Measurements from ENCODE around the gene KCTD14.
"Not testable (repeated sequence)": the region's sequence is repeated elsewhere in the genome, so short reads cannot be mapped to it uniquely, and the experiment has no call there.

Gene KCTD14

DNA sequence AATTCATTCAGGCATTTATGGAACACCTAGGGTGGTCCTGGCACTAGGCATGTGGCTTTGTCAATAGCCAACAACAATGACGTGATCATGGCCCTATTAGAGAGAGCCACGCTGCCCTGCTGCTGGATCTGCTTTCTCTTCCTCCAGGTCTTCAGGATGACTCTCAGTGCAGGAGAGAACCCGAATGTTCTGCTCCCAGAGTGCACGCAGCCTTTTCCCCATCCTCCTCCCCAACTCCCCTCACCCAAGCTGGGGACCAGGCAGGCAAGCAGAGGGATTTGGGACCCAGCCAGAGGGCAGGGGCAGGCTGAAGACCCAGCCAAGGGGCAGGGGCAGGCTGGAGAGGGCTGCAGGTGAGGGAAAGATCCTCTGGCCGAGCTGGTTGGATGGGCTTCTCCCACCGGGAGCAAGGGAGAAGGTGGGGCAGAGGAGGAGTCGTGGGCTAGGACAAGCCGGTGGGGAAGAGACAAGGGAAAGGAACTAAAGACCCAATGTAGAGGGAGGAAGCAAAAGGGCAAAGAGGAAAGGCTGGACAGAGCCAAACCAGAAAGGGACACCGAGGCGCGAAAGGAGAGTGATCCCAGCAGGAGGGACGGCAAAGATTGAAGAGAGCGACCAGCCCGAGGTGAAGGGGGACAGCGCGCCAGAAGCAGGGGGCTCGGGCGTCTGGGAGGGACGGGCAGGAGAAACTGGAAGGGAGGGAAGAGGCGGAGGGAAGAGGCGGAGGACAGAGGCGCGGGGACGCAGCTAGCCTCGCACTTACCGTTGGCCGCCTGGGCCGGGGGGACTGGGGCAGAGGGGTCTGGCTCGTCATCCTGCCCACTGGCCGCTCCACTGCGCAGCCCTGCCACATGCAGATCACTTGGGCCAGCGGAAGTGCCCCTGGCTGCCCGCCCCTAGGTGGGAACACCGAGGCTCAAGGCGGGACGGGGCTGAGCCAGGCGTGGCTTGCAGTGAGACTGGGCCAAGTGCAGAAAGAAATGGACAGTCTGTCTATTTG, at the start of gene KCTD14:
TSS of gene KCTD14 (minus strand) at position 880 of the 1,000 bp plus-strand sequence. CDS start at position 853, 27 bp downstream.
- DNase-seq = no peak

DNA sequence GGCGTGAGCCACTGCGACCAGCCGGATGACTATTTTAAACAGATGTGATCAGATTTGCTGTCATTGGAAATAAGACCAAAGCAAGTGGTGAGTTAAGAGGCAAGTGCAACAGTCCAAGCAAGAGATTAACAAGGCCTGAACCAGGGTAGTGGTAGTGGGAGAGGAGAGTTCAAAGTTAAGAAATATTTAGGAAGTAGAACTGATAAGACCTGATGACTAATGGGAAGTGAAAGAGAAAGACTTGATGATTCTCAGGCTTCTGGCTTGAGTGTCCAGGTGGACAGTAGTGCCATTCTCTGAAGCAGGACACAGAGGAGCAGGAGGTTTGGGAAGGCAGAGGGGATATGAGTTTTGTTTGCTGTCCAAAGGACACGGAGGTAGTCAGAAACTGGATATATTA, 49.4 kb upstream of the KCTD14 start:
- DNase-seq = no peak

DNA sequence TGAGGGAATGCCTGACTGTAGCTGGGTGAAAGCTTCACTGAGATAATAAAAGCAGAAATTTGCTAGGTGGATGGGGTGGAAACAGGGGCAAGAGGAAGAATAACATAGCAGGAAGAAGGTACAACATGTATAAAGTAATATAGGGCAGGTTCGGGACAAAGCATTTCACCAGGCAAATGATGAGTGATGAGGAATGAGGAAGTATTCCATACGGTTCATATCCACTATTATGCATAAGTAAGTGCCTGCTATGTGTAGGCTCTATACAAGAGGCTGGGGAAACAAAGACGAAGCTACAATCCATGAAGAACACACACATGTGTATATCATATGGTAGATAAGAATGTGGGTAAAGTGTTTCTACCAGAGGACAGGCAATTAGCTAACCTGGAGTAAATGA, 48.6 kb upstream of the KCTD14 start:
- DNase-seq = no peak

DNA sequence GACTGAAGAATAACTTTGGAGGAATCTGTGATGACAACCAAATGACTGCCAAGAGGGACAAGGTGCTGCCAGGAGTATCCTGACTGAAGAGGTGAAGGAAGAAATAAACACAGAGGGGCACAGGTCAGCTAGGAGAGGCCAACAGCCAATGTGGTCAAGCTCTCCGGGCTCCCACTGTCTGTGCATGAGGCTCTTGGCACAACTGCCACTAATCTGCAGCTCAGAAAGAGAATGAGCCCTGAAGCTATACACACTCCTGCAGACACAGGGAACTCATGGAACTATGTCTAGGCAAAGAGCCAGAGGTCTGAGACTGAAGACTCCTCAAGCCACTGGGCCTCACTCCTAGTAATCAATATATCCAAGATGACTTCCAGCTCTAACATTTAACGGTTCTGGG, 47.5 kb upstream of the KCTD14 start:
- DNase-seq = no peak

DNA sequence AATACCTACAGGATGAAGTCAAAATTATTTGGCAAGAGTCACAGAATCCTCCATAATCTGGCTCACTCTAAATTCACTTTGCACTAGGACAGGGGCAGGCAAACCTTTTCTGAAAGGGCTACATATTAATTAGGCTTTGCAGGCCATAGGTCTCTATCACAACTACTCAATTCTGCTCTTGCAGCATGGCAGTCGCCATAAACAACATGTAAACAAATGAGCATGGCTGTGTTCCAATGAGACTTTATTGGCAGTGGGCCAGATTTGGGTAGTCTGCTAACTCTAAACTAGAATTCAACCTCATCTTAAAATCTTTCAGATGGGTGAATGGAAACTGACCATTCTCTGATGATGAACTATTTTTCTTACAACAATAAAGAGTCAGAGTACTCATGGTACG, 46.4 kb upstream of the KCTD14 start:
- no peak for DNase-seq

GRCh38 chr11:78067704-78068103, 44.6 kb upstream of the KCTD14 start:
- DNase-seq = no peak

- DNase-seq = no peak
These were observed 43.4 kb upstream of the KCTD14 start for GRCh38 chr11:78066471-78066870.

GRCh38 chr11:78065203-78065602, 42.1 kb upstream of the KCTD14 start:
- no peak for DNase-seq

DNA sequence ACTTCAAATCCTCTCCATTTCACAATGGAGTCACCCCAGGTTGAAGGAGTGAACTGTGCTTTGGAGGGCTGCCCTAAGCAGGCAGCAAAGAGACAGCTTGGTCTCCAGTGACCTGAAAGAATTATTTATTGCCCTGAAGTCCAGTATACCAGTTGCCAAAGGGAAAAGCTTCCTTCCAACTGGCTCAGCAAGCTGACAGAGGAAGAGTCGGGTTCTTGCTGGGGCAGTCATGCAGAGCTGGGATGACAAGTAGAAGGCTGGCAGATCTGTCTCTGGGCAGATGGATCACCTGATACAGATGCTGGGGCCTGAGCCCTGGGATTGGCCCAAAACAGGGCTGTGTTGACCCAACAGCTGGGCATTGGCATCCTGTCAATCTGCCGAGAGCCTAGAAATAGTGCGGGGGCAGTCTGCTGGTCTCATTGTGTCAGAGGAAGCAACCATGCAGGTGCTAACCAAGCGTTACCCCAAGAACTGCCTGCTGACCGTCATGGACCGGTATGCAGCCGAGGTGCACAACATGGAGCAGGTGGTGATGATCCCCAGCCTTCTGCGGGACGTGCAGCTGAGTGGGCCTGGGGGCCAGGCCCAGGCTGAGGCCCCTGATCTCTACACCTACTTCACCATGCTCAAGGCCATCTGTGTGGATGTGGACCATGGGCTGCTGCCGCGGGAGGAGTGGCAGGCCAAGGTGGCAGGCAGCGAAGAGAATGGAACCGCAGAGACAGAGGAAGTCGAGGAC, 40.5 kb upstream of the KCTD14 start, which contains the start of gene THRSP:
TSS of gene THRSP (plus strand) at position 422 of the 742 bp plus-strand sequence. CDS start at position 443, 21 bp downstream.
- no peak for DNase-seq

- no peak for DNase-seq
These were observed 39.6 kb upstream of the KCTD14 start for GRCh38 chr11:78062671-78063070.

DNA sequence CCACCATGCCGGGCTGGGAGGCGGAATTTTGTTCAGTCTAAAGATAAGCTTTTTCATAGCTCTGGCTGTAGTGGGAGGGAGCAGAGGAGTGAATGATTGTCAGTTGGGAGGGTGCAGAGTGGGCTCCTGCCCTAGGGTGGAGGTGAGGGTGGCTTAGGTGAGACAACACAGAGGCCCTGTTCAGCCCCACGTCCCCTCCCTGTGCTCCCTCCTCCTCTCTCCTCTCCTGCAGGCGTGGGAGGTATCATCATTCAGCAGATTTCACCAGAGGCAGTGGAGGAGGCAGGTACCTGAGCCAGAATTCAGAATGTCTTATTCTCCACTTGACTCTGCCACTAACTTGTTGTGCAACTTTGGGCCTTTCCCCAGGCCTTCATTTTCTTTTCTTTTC, 38.8 kb upstream of the KCTD14 start:
- DNase-seq = no peak

DNA sequence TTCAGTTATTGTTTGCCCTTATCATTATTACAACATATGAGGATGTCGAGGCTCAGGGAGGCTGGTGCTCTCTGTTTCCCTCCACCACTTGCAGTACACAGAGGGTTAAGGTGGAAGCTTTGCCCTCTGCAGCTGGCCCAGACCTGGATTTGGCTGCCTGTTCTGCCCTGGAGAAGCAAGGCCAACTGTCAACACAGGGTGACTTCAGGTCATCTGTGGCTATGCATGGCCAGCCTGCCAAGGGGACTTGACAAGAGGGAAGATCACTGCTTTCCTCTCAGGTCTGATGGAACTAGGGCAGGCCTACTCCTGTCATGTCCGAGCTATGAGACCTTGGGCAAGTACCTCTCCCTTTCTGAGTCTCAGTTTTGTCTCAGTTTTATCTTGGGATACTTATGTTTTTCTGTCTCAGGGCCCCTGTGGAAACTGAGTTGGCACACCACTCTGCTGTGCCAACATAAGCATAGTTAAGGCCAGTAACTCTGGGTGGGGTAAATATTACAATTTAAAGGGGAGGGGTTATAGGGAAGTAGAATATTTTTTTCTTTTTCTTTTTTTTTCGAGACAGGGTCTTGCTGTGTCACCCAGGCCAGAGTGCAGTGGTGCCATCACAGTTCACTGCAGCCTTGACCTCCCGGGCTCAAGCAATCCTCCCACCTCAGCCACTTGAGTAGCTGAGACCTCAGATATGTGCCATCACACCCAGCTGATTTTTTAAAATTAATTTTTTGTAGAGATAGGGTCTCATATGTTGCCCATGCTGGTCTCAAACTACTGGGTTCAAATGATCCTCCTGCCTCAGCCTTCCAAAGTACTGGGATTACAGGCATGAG, 38.2 kb upstream of the KCTD14 start:
- no peak for DNase-seq

GRCh38 chr11:78060533-78060932, 37.5 kb upstream of the KCTD14 start:
- no peak for DNase-seq

DNA sequence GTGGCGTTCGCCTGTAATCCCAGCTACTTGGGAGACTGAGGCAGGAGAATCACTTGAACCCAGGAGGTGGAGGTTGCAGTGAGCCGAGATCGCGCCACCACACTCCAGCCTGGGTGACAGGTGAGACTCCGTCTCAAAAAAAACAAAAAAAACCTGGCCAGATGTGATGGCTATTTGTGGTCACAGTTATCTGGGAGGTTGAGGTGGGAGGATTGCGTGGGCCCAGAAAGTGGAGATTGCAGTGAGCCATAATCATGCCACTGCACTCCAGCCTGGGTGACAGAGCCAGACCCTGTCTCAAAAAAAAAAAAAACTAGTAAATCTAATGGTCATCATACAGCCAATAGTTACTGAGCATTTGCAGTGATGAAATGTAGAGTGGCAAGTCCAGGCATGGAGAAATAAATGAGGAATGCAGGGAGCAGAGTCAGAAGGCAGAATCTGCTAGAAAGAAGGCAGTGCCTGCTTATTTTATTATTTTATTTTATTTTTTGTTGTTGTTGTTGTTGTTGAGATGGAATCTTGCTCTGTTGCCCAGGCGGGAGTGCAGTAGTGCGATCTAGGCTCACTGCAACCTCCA, 36.8 kb upstream of the KCTD14 start:
- not testable (repeated sequence) for DNase-seq

- no peak for DNase-seq
These were observed 34.5 kb upstream of the KCTD14 start for GRCh38 chr11:78057462-78058055.

DNA sequence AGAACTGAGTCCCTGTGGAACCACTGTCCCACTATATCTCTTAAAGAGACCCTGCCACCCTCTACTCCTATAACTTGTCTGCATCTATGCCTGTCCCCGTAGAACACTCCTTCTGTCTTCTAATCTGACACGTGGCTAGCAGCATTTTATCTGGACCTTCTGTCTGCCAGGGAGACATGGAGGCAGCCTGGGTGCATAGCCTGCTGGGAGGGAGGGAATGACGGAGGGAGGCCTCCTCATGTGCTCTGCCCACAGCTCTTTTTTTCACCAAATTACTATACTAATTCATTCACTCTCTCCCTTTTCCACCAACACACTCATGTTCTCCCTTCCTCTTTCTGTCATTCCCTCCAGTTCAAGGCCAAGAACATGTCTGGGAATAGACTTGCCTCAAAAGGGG, 33.0 kb upstream of the KCTD14 start:
- no peak for DNase-seq

- no peak for DNase-seq
These were observed 31.9 kb upstream of the KCTD14 start for GRCh38 chr11:78054971-78055370.

- no peak for DNase-seq
These were observed 28.1 kb upstream of the KCTD14 start for GRCh38 chr11:78050964-78051831.

DNA sequence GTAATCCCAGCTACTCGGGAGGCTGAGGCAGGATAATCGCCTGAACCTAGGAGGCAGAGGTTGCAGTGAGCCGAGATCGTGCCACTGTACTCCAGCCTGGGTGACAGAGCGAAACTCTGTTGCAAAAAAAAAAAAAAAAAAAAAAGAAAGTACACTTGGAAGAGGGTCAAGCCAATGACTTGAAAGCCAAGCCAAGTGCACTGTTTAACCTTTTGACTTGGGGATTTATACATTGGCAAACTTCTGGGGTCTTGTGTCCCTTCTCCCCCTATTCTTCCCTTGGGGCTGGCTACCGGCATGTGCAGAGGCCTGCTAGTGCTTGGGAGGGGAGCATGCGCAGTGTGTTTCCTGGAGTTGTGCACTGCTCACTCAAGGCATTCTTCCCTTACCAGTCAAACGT, 26.3 kb upstream of the KCTD14 start:
- DNase-seq = no peak

DNA sequence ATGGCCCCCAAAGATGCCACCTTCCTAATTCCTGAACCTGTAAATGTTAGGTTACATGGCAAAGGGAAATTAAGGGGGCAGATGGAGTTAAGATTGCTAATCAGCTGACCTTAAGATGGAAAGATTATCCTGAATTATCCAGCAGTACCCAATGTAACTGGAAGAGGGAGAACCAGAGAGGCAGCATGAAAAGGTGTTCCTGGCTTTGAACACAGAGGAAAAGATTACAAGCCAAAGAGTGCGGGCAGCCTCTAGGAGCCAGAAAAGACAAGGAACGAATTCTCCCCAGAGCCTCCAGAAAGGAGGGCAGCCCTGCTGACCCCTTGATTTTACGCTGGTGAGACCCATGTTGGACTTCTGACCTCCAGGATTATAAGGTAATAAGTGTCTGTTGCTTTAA, 25.5 kb upstream of the KCTD14 start:
- DNase-seq = no peak

DNA sequence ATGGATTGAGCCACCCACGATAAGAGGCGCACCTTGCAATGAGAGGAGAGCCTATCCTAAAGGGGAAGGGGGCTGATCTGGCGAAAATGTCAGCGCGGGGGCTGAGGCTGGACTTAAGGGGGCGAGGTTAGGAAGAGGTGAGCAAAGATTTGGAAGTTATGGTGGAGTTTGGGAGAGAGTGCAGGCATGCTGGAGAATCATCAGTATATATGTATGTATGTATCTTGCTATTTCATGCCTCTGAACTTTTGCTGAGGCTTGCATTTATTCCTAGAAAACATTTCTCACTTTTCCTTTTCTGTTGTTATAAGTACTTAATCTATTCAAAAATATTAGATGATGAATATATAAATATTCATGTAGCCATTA, 23.4 kb upstream of the KCTD14 start:
- no peak for DNase-seq
